Tibial artery (tissue), 4 donors: ENCODE measurements around the gene NAGA.
"Not testable (repeated sequence)": the region's sequence is repeated elsewhere in the genome, so short reads cannot be mapped to it uniquely, and the experiment has no call there.

Experiments used
- DNase-seq, 2 donors: peaks; one replicate each; pipeline ENCODE4 v3.0.0-alpha.2; 2019
- H3K27ac ChIP-seq, 2 donors: fragments of 200-600 bp; sonication (generic) in 1 of 2; 1 replicate in 1 of 2; 2 replicates in 1 of 2; pipeline ENCODE4 v1.5.1; 2018 to 2019; ENCODE audit warnings: mild to moderate bottlenecking in 1 of 2
- H3K27me3 ChIP-seq, 2 donors: fragments of 200-600 bp; sonication (generic) in 1 of 2; one replicate each; pipeline versions ENCODE4 v1.5.1 to v1.6.0; 2016 to 2019
- H3K36me3 ChIP-seq, 3 donors: fragments of 200-600 bp; sonication (generic) in 2 of 3; one replicate each; pipeline ENCODE4 v1.5.1; 2016 to 2019; ENCODE audit warnings: mild to moderate bottlenecking in 2 of 3
- H3K4me1 ChIP-seq, 4 donors: fragments of 200-600 bp; sonication (generic) in 2 of 4; 1 replicate in 3 of 4; 2 replicates in 1 of 4; pipeline ENCODE4 v1.5.1; 2016 to 2019
- H3K4me3 ChIP-seq, 2 donors: fragments of 200-600 bp; sonication (generic) in 1 of 2; 1 replicate in 1 of 2; 2 replicates in 1 of 2; pipeline ENCODE4 v1.5.1; 2018 to 2019; ENCODE audit warnings: mild to moderate bottlenecking in 2 of 2
- H3K9me3 ChIP-seq, 3 donors: fragments of 200-600 bp; sonication (generic) in 1 of 3; one replicate each; pipeline ENCODE4 v1.5.1; 2016 to 2019
- intact Hi-C: fragments of 100-400 bp; cut with DNase I; formaldehyde crosslinking; loops from one replicate; pipeline ENCODE4 v1.15.0; 2023; ENCODE audit warnings: low total_unique reads
- TF ChIP-seq, protein P1 (sequence below), 2 experiments: fragments of 200-600 bp in 1 of 2; fragments of 450-650 bp in 1 of 2; IDR thresholded peaks; one replicate each; pipeline ENCODE4 v1.5.1; 2017 to 2019; ENCODE audit warnings: antibody characterized with exemption in 2 of 2, mild to moderate bottlenecking in 1 of 2, moderate library complexity in 1 of 2

The NAGA gene

GRCh38 chr22:42070517-42071422, at the start of gene NAGA:
Gene NAGA (minus strand): TSS chr22:42070812. CDS start chr22:42070297, 515 bp downstream.
- TF ChIP-seq, protein P1, sequence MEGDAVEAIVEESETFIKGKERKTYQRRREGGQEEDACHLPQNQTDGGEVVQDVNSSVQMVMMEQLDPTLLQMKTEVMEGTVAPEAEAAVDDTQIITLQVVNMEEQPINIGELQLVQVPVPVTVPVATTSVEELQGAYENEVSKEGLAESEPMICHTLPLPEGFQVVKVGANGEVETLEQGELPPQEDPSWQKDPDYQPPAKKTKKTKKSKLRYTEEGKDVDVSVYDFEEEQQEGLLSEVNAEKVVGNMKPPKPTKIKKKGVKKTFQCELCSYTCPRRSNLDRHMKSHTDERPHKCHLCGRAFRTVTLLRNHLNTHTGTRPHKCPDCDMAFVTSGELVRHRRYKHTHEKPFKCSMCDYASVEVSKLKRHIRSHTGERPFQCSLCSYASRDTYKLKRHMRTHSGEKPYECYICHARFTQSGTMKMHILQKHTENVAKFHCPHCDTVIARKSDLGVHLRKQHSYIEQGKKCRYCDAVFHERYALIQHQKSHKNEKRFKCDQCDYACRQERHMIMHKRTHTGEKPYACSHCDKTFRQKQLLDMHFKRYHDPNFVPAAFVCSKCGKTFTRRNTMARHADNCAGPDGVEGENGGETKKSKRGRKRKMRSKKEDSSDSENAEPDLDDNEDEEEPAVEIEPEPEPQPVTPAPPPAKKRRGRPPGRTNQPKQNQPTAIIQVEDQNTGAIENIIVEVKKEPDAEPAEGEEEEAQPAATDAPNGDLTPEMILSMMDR (IDR thresholded peaks at IDR 0.05), result no peak
- Histone ChIP-seq H3K9me3 (no peaks in the 10 kb centered on the region), H3K4me1 (peaks cover 0 to 41% (median 29%) of the 10 kb centered on the region in 4 donors), H3K4me3 (peak within 1 kb of the TSS; percentile 53 to 81), H3K27me3 (no peaks in the 10 kb centered on the region), H3K36me3 (peaks cover 9 to 30% (median 26%) of the 10 kb centered on the region in 3 donors), H3K27ac (peak within 1 kb of the TSS; percentile 81 to 83)
- peak; percentile 97 to 99 for DNase-seq
- intact Hi-C loops, result loop anchor here (10.0 kb wide), 1 partner anchor 236 kb away; the partner anchor contains the start of gene SREBF2

- no peak for DNase-seq
- TF ChIP-seq, protein P1 (IDR thresholded peaks at IDR 0.05), result no peak
- Histone ChIP-seq H3K4me1 (no peaks in the 10 kb centered on the region), H3K36me3 (peaks cover 0 to 9% (median 0%) of the 10 kb centered on the region in 3 donors), H3K4me3 (no peak overlapping the region), H3K27ac (no peak overlapping the region), H3K27me3 (no peaks in the 10 kb centered on the region), H3K9me3 (peaks cover 0 to 9% (median 2%) of the 10 kb centered on the region in 3 donors)
- intact Hi-C loops, result no loop called here
Measured at GRCh38 chr22:42116848-42117424, 46.3 kb upstream of the NAGA start.

DNA sequence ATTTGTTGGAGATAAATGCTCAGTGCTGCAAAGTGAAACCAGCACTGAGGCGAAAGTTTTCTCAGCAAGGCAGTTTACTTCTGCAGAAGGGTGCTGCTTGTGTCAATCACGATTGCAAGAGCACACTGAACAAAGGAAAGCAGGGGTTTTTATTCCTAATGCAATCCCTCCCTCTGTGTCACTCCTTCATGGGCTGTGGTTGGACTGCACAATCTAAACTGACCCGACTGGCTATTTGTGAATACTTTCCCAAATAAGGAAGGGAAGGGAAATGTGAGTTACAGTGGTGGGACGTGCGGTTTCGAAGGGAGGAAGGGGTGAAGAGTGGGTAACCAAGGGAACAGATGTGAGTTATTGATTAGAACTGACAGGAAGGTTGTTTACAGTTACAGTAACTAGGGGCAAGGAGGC, 44.8 kb upstream of the NAGA start:
- H3K4me3 ChIP-seq, DNase-seq, H3K27ac ChIP-seq, H3K9me3 ChIP-seq, intact Hi-C loops, H3K4me1 ChIP-seq, H3K27me3 ChIP-seq, H3K36me3 ChIP-seq: not testable (repeated sequence)

DNA sequence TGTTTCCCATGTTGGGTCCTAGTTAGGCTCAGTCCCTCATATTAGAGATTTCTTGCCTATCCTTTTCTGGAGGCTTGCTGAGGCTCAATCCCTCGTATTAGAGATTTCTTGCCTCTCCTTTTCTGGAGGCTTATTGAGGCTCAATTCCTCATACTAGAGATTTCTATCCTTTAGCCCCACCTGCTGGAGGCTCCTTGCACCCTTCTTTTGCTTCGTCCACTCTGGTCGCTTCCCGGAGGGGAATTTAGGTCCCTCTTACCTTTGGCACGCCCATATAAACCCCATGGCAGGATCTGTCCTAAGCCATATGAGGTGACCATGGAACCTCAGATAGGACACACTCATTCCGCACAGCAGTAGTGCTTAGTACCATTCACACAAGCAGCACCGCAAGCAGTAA, 44.1 kb upstream of the NAGA start:
- H3K9me3 ChIP-seq, result peaks cover 0 to 9% (median 2%) of the 10 kb centered on the region in 3 donors
- no peak overlapping the region for H3K4me3 ChIP-seq
- intact Hi-C loops, result no loop called here
- no peaks in the 10 kb centered on the region for H3K4me1 ChIP-seq
- DNase-seq, result no peak
- TF ChIP-seq, protein P1 (IDR thresholded peaks at IDR 0.05), result peak in 1 of 2 experiments; percentile 7
- H3K27ac ChIP-seq, result no peak overlapping the region
- H3K27me3 ChIP-seq, result no peaks in the 10 kb centered on the region
- H3K36me3 ChIP-seq, result peaks cover 0 to 9% (median 0%) of the 10 kb centered on the region in 3 donors

DNA sequence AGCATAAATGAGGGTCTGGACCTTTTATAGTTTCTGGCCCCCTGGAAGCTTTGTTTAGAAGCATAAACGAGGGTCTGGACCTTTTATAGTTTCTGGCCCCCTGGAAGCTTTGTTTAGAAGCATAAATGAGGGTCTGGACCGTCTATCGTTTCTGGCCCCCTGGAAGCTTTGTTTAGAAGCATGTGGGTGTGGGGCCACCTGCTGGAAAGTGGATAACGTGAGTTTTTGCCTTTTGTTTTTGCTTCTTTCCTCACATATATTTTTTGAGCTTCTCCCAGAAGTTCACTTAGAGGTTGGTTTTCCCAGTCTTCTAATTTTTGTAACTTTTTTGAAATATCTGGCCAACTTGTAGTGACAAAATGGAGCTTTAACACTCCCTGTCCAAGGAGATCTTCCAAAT, 42.2 kb upstream of the NAGA start:
- intact Hi-C loops, H3K4me3 ChIP-seq, H3K27me3 ChIP-seq, H3K36me3 ChIP-seq, H3K9me3 ChIP-seq, H3K4me1 ChIP-seq, DNase-seq, H3K27ac ChIP-seq: not testable (repeated sequence)

- H3K36me3 ChIP-seq, result peaks cover 0 to 9% (median 0%) of the 10 kb centered on the region in 3 donors
- peaks cover 0 to 9% (median 2%) of the 10 kb centered on the region in 3 donors for H3K9me3 ChIP-seq
- no peaks in the 10 kb centered on the region for H3K4me1 ChIP-seq
- no peak overlapping the region for H3K4me3 ChIP-seq
- TF ChIP-seq, protein P1 (IDR thresholded peaks at IDR 0.05), result no peak
- DNase-seq, result no peak
- intact Hi-C loops, result no loop called here
- no peaks in the 10 kb centered on the region for H3K27me3 ChIP-seq
- no peak overlapping the region for H3K27ac ChIP-seq
Measured at GRCh38 chr22:42111798-42112197, 41.2 kb upstream of the NAGA start.
